Mesenchymal stem cell (in vitro differentiated cells and primary cell): ENCODE results near the gene TSPAN15.

ENCODE experiments used
- DNase-seq: peaks from one replicate; pipeline ENCODE4 v3.0.0-alpha.2; 2013
- H2AFZ ChIP-seq: one replicate; pipeline ENCODE4 v1.6.1; 2013; ENCODE audit warnings: low read depth, mild to moderate bottlenecking, control low read depth, inconsistent platforms, low read length, moderate library complexity
- H2AK5ac ChIP-seq: 2 replicates; pipeline ENCODE4 v1.6.1; 2013; ENCODE audit warnings: low read length, moderate library complexity, mild to moderate bottlenecking, inconsistent platforms; ENCODE audit not compliant: severe bottlenecking
- H2BK120ac ChIP-seq: one replicate; pipeline ENCODE4 v1.6.1; 2013; ENCODE audit warnings: low read depth, mild to moderate bottlenecking, inconsistent platforms, low read length, moderate library complexity
- H2BK12ac ChIP-seq, 2 experiments: one replicate each; pipeline ENCODE4 v1.6.1; 2013; ENCODE audit warnings: inconsistent platforms in 2 of 2, low read length in 2 of 2, mild to moderate bottlenecking in 2 of 2, moderate library complexity in 2 of 2, control low read depth in 1 of 2
- H2BK15ac ChIP-seq: one replicate; pipeline ENCODE4 v1.6.1; 2013; ENCODE audit warnings: mild to moderate bottlenecking, low read depth, inconsistent platforms; ENCODE audit not compliant: poor library complexity, severe bottlenecking
- H2BK5ac ChIP-seq: 2 replicates; pipeline ENCODE4 v1.6.1; 2013; ENCODE audit warnings: low read depth, mild to moderate bottlenecking, low read length, control low read depth, inconsistent platforms; ENCODE audit not compliant: poor library complexity, severe bottlenecking
- H3K14ac ChIP-seq, 2 experiments: one replicate each; pipeline ENCODE4 v1.6.1; 2013; ENCODE audit warnings: inconsistent platforms in 2 of 2, low read length in 2 of 2, control low read depth in 1 of 2, mild to moderate bottlenecking in 1 of 2, moderate library complexity in 1 of 2
- H3K18ac ChIP-seq, 2 experiments: one replicate each; pipeline ENCODE4 v1.6.1; 2013; ENCODE audit warnings: inconsistent platforms in 2 of 2, low read length in 2 of 2, control low read depth in 1 of 2, low read depth in 1 of 2, mild to moderate bottlenecking in 1 of 2
- H3K23ac ChIP-seq, 2 experiments: one replicate each; pipeline ENCODE4 v1.6.1; 2013; ENCODE audit warnings: inconsistent platforms in 2 of 2, low read length in 2 of 2, mild to moderate bottlenecking in 2 of 2, moderate library complexity in 2 of 2, control low read depth in 1 of 2
- H3K27ac ChIP-seq: 2 replicates; pipeline ENCODE4 v1.5.1; 2013; ENCODE audit warnings: mild to moderate bottlenecking, moderate library complexity, low read length, control low read depth, inconsistent platforms; ENCODE audit not compliant: poor library complexity, severe bottlenecking
- H3K27me3 ChIP-seq, 2 experiments: 2 replicates each; pipeline versions ENCODE4 v1.6.1 to v1.7.0; 2013; ENCODE audit warnings: low read length in 2 of 2, mild to moderate bottlenecking in 2 of 2, moderate library complexity in 2 of 2, control low read depth in 1 of 2, inconsistent platforms in 1 of 2; ENCODE audit not compliant: control insufficient read depth in 1 of 2, insufficient read depth in 1 of 2
- H3K36me3 ChIP-seq, 2 experiments: 2 replicates each; pipeline versions ENCODE4 v1.6.1 to v1.7.0; 2013; ENCODE audit warnings: low read length in 2 of 2, control low read depth in 1 of 2, inconsistent platforms in 1 of 2, low read depth in 1 of 2, mild to moderate bottlenecking in 1 of 2; ENCODE audit not compliant: insufficient read depth in 2 of 2, control insufficient read depth in 1 of 2
- H3K4ac ChIP-seq, 2 experiments: one replicate each; pipeline ENCODE4 v1.6.1; 2013; ENCODE audit warnings: inconsistent platforms in 2 of 2, low read length in 2 of 2, mild to moderate bottlenecking in 2 of 2, moderate library complexity in 2 of 2, control low read depth in 1 of 2, low read depth in 1 of 2
- H3K4me1 ChIP-seq: 2 replicates; pipeline ENCODE4 v1.6.1; 2013; ENCODE audit warnings: low read depth, low read length, control low read depth; ENCODE audit not compliant: control insufficient read depth, insufficient read depth
- H3K4me2 ChIP-seq: 2 replicates; pipeline ENCODE4 v1.6.1; 2013; ENCODE audit warnings: low read length, mild to moderate bottlenecking, inconsistent platforms; ENCODE audit not compliant: poor library complexity, severe bottlenecking
- H3K4me3 ChIP-seq, 2 experiments: 2 replicates each; pipeline versions ENCODE4 v1.5.1 to v1.7.0; 2013; ENCODE audit warnings: low read length in 2 of 2, mild to moderate bottlenecking in 2 of 2, control low read depth in 1 of 2, low read depth in 1 of 2; ENCODE audit not compliant: insufficient read depth in 1 of 2
- H3K79me1 ChIP-seq: replicated peaks from 2 replicates; pipeline ENCODE4 v1.6.1; 2013; ENCODE audit warnings: mild to moderate bottlenecking, control low read depth, low read length, inconsistent platforms; ENCODE audit not compliant: poor library complexity, severe bottlenecking
- H3K9ac ChIP-seq: 2 replicates; pipeline ENCODE4 v1.7.0; 2013; ENCODE audit warnings: mild to moderate bottlenecking, low read length, moderate library complexity
- H3K9me3 ChIP-seq: 2 replicates; pipeline ENCODE4 v1.7.0; 2013; ENCODE audit warnings: mild to moderate bottlenecking, low read length; ENCODE audit not compliant: control insufficient read depth
- H4K8ac ChIP-seq: one replicate; pipeline ENCODE4 v1.6.1; 2013; ENCODE audit warnings: inconsistent platforms, mild to moderate bottlenecking, low read length, moderate library complexity
- H4K91ac ChIP-seq: one replicate; pipeline ENCODE4 v1.6.1; 2013; ENCODE audit warnings: mild to moderate bottlenecking, low read length, inconsistent platforms
- WGBS: methylation state at CpG from one replicate; pipeline ENCODE4 v1.1.7; 2013; ENCODE audit warnings: mixed read lengths; 5-methylcytosine and 5-hydroxymethylcytosine counted together

TSPAN15 gene

DNA sequence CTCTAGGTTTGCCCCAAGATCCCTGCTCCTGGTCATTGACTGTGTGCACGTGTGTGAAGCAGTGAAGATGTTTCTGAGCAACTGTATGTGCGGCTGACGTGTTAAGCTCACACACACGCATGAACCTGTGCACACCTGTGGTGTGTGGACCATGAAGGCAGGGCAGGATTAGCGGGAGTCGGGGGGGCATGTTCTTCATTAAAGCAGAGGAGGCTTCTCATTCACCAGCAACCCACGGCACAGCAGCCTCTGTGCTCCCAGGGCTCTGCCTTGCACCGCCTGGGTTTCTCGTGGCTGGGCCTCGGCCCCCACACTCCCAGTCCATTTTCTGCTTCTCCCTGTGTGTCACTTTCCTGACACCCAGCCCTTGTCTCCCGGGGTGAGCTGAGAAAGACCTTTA, 33.7 kb upstream of the TSPAN15 start:
- H3K14ac ChIP-seq = no peak overlapping the region
- H3K36me3 ChIP-seq = no peaks in the 10 kb centered on the region
- no peaks in the 10 kb centered on the region for H3K79me1 ChIP-seq
- H2AFZ ChIP-seq = no peak overlapping the region
- peaks cover 13 to 36% of the 10 kb centered on the region in 2 experiments for H3K27me3 ChIP-seq
- no peak for DNase-seq
- no peak overlapping the region for H4K8ac ChIP-seq
- H3K9ac ChIP-seq = no peak overlapping the region
- H3K23ac ChIP-seq = no peak overlapping the region
- no peak overlapping the region for H4K91ac ChIP-seq
- no peak overlapping the region for H3K18ac ChIP-seq
- H3K9me3 ChIP-seq = no peaks in the 10 kb centered on the region
- no peak overlapping the region for H3K27ac ChIP-seq
- H2AK5ac ChIP-seq = no peak overlapping the region
- H3K4me1 ChIP-seq = peaks cover 2% of the 10 kb centered on the region
- no peak overlapping the region for H3K4me2 ChIP-seq
- no peak overlapping the region for H2BK5ac ChIP-seq
- no peak overlapping the region for H3K4me3 ChIP-seq
- H2BK15ac ChIP-seq = no peak overlapping the region
- 90% methylated on average over 11 of the region's 11 CpGs for WGBS
- no peak overlapping the region for H2BK120ac ChIP-seq
- H2BK12ac ChIP-seq = no peak overlapping the region
- no peak overlapping the region for H3K4ac ChIP-seq

- no peak overlapping the region for H4K8ac ChIP-seq
- H3K14ac ChIP-seq = no peak overlapping the region
- no peak for DNase-seq
- H4K91ac ChIP-seq = no peak overlapping the region
- WGBS = 74% methylated on average over 6 of the region's 8 CpGs
- H2AFZ ChIP-seq = no peak overlapping the region
- H2BK15ac ChIP-seq = no peak overlapping the region
- H3K9me3 ChIP-seq = no peaks in the 10 kb centered on the region
- no peak overlapping the region for H3K18ac ChIP-seq
- H3K79me1 ChIP-seq = no peaks in the 10 kb centered on the region
- H3K23ac ChIP-seq = no peak overlapping the region
- no peak overlapping the region for H3K4me2 ChIP-seq
- no peak overlapping the region for H3K4ac ChIP-seq
- no peak overlapping the region for H2BK12ac ChIP-seq
- no peak overlapping the region for H3K27ac ChIP-seq
- H3K27me3 ChIP-seq = peaks cover 17 to 43% of the 10 kb centered on the region in 2 experiments
- no peaks in the 10 kb centered on the region for H3K36me3 ChIP-seq
- no peak overlapping the region for H2BK5ac ChIP-seq
- H3K9ac ChIP-seq = no peak overlapping the region
- H3K4me3 ChIP-seq = no peak overlapping the region
- H2BK120ac ChIP-seq = no peak overlapping the region
- H2AK5ac ChIP-seq = no peak overlapping the region
- H3K4me1 ChIP-seq = peaks cover 2% of the 10 kb centered on the region
Measured at GRCh38 chr10:69418052-69418752, 33.1 kb upstream of the TSPAN15 start.

- no peak for DNase-seq
- Histone ChIP-seq H3K9me3 (no peaks in the 10 kb centered on the region), H3K9ac (no peak overlapping the region), H2BK15ac (no peak overlapping the region), H3K14ac (no peak overlapping the region), H3K4ac (no peak overlapping the region), H3K18ac (no peak overlapping the region), H3K23ac (no peak overlapping the region), H4K91ac (no peak overlapping the region), H3K79me1 (no peaks in the 10 kb centered on the region), H2BK5ac (no peak overlapping the region), H3K4me3 (no peak overlapping the region), H2BK12ac (peak overlapping the region; percentile 22 to 71), H3K27ac (no peak overlapping the region), H4K8ac (no peak overlapping the region), H2AK5ac (no peak overlapping the region), H2AFZ (no peak overlapping the region), H3K27me3 (peaks cover 17 to 46% of the 10 kb centered on the region in 2 experiments), H3K4me1 (no peaks in the 10 kb centered on the region), H3K4me2 (no peak overlapping the region), H2BK120ac (no peak overlapping the region), H3K36me3 (no peaks in the 10 kb centered on the region)
- WGBS = 94% methylated on average over 18 of the region's 18 CpGs
Measured at GRCh38 chr10:69419096-69419743, 32.0 kb upstream of the TSPAN15 start.

GRCh38 chr10:69419744-69420126, 31.5 kb upstream of the TSPAN15 start:
- Histone ChIP-seq H4K91ac (no peak overlapping the region), H4K8ac (no peak overlapping the region), H3K18ac (no peak overlapping the region), H3K36me3 (no peaks in the 10 kb centered on the region), H3K23ac (no peak overlapping the region), H3K14ac (peak overlapping the region in 1 of 2 experiments; percentile 31), H2BK12ac (peak overlapping the region in 1 of 2 experiments; percentile 71), H2BK5ac (no peak overlapping the region), H3K9ac (no peak overlapping the region), H2AK5ac (no peak overlapping the region), H2BK120ac (no peak overlapping the region), H3K4ac (no peak overlapping the region), H3K4me1 (no peaks in the 10 kb centered on the region), H3K9me3 (no peaks in the 10 kb centered on the region), H2AFZ (no peak overlapping the region), H3K79me1 (no peaks in the 10 kb centered on the region), H3K27me3 (peaks cover 17 to 48% of the 10 kb centered on the region in 2 experiments), H3K4me3 (peak overlapping the region in 1 of 2 experiments; percentile 15), H3K27ac (no peak overlapping the region), H2BK15ac (peak overlapping the region; percentile 32), H3K4me2 (no peak overlapping the region)
- DNase-seq = no peak
- 94% methylated on average over 11 of the region's 11 CpGs for WGBS
